ENCODE measurements around the gene COX4I2. TPM values are rescaled to one million over a fixed set of nuclear protein-coding genes. Genes with fewer than 3 reads are reported as not detected.
A peak's percentile ranks its signal among the peaks of the same experiment; 100 is the strongest.

COX4I2 gene
- total RNA-seq, 1 experiment from 2014 or later, result not detected

- peak; percentile 90 for DNase-seq (ENCODE audit: low read depth)
These were observed 37.4 kb downstream of the COX4I2 start for GRCh38 chr20:31674895-31675827.

- DNase-seq (ENCODE audit: low read depth), result peak; percentile 36
These were observed 38.3 kb downstream of the COX4I2 start for GRCh38 chr20:31675828-31676608.

GRCh38 chr20:31676609-31676989 is 38.9 kb downstream of the COX4I2 start:
- DNase-seq (ENCODE audit: low read depth), result no peak

- DNase-seq (ENCODE audit: low read depth), result no peak
These were observed 40.0 kb downstream of the COX4I2 start for GRCh38 chr20:31677553-31678260.

- no peak for DNase-seq (ENCODE audit: low read depth)
These were observed 41.0 kb downstream of the COX4I2 start for GRCh38 chr20:31678389-31679356.

GRCh38 chr20:31679357-31680285 is 41.9 kb downstream of the COX4I2 start:
- DNase-seq (ENCODE audit: low read depth), result no peak

GRCh38 chr20:31680286-31681127 is 42.8 kb downstream of the COX4I2 start:
- DNase-seq (ENCODE audit: low read depth), result no peak

GRCh38 chr20:31681128-31681727 is 43.5 kb downstream of the COX4I2 start:
- DNase-seq (ENCODE audit: low read depth), result no peak

- DNase-seq (ENCODE audit: low read depth), result no peak
These were observed 44.1 kb downstream of the COX4I2 start for GRCh38 chr20:31681769-31682168.

GRCh38 chr20:31682352-31682751 is 44.6 kb downstream of the COX4I2 start:
- DNase-seq (ENCODE audit: low read depth), result no peak

- no peak for DNase-seq (ENCODE audit: low read depth)
These were observed 45.2 kb downstream of the COX4I2 start for GRCh38 chr20:31682927-31683326.

- DNase-seq (ENCODE audit: low read depth), result no peak
These were observed 46.7 kb downstream of the COX4I2 start for GRCh38 chr20:31684153-31685015.

GRCh38 chr20:31685853-31686643 is 48.3 kb downstream of the COX4I2 start:
- DNase-seq (ENCODE audit: low read depth), result no peak

- no peak for DNase-seq (ENCODE audit: low read depth)
These were observed 50.1 kb downstream of the COX4I2 start for GRCh38 chr20:31687777-31688176.

GRCh38 chr20:31689141-31689540 is 51.4 kb downstream of the COX4I2 start:
- DNase-seq (ENCODE audit: low read depth), result no peak

GRCh38 chr20:31690124-31690666 is 52.5 kb downstream of the COX4I2 start:
- no peak for DNase-seq (ENCODE audit: low read depth)

Data from HT1080 (cell line).